Ishikawa (cell line): Measurements from ENCODE around the gene RGL2.

Source experiments
- CEBPB ChIP-seq: IDR thresholded peaks from 2 replicates; pipeline ENCODE4 v1.6.1; 2012
- CREB1 ChIP-seq: IDR thresholded peaks from 2 replicates; pipeline ENCODE4 v1.6.1; 2012; ENCODE audit warnings: low read depth
- EGR1 ChIP-seq: IDR thresholded peaks from 2 replicates; pipeline ENCODE4 v1.6.1; 2012
- EP300 ChIP-seq: IDR thresholded peaks from 2 replicates; pipeline ENCODE4 v1.6.1; 2012; ENCODE audit warnings: borderline replicate concordance
- FOXM1 ChIP-seq: IDR thresholded peaks from 2 replicates; pipeline ENCODE4 v1.6.1; 2012; ENCODE audit warnings: low read depth, borderline replicate concordance
- NFIC ChIP-seq: IDR thresholded peaks from 2 replicates; pipeline ENCODE4 v1.6.1; 2012
- RAD21 ChIP-seq: IDR thresholded peaks from 2 replicates; pipeline ENCODE4 v1.6.1; 2012; ENCODE audit warnings: low read depth
- TAF1 ChIP-seq: IDR thresholded peaks from 2 replicates; pipeline ENCODE4 v1.6.1; 2012; ENCODE audit warnings: low read depth, mild to moderate bottlenecking
- TCF12 ChIP-seq: IDR thresholded peaks from 2 replicates; pipeline ENCODE4 v1.6.1; 2012; ENCODE audit warnings: low read depth
- TEAD4 ChIP-seq: IDR thresholded peaks from 2 replicates; pipeline ENCODE4 v1.6.1; 2012
- YY1 ChIP-seq: IDR thresholded peaks from 2 replicates; pipeline ENCODE4 v1.6.1; 2012; ENCODE audit warnings: low read depth
- ZBTB7A ChIP-seq: IDR thresholded peaks from 2 replicates; pipeline ENCODE4 v1.6.1; 2012; ENCODE audit warnings: low read depth
- TF ChIP-seq, protein P1 (sequence below): IDR thresholded peaks from 2 replicates; pipeline ENCODE4 v1.6.1; 2012
- TF ChIP-seq, protein P2 (sequence below): IDR thresholded peaks from 2 replicates; pipeline ENCODE4 v1.6.1; 2012
- TF ChIP-seq, protein P3 (sequence below): IDR thresholded peaks from 2 replicates; pipeline ENCODE4 v1.6.1; 2012; ENCODE audit warnings: low read depth, mild to moderate bottlenecking

Gene RGL2

DNA sequence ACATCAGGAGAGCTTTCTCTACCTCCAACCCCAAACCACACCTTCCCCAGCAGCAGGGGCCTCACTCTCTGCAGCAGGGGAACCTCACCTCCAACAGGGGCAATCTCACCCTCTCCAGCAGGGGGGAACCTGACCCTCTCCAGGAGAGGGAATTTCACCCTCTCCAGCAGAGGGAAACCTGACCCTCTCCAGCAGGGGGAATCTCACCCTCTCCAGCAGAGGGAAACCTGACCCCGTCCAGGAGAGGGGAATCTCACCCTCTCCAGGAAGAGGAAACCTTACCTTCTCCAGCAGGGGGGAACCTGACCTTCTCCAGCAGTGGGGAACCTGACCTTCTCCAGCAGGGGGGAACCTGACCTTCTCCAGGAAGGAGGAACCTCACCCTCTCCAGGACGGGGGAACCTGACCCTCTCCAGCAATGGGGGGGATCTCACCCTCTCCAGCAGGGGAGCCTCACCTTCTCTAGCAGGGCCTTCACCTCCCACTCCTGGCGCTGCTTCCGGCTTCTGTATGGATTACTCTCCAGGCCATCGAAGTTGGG lies 18.7 kb downstream of the RGL2 start:
- TF ChIP-seq NFIC (0 out of 2 replicates have a peak, but pooled peaks have one; percentile 13), TAF1 (no peak), RAD21 (peak; percentile 75), EGR1 (no peak), FOXM1 (no peak), ZBTB7A (peak; percentile 27; the same call in 1 of the 2 replicates)
- TF ChIP-seq, protein P1, sequence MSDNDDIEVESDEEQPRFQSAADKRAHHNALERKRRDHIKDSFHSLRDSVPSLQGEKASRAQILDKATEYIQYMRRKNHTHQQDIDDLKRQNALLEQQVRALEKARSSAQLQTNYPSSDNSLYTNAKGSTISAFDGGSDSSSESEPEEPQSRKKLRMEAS = peak; percentile 16; the same call in 1 of the 2 replicates

DNA sequence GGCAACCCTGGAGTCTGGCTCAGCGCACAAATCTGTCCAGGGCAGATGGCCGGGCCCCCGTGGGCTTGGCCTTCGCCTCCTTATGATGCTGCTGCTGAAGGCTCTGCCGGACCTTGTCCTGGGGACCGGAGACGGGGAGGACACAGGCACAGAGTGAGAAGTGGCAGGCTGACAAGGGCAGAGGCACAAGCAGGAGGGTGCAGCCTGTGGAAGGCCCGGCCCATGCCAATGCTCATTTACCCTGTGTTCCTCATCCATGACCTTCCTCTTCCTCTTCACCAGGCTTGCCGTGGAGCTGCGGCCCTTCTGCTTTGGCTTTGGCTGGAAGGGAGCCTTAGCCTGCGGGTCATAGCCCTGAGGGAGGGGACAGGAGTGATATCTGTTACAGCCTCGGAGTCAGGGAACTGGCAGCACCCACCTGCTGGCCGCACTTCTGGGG lies 19.5 kb downstream of the RGL2 start:
- TF ChIP-seq FOXM1 = no peak
- TF ChIP-seq, protein P2, sequence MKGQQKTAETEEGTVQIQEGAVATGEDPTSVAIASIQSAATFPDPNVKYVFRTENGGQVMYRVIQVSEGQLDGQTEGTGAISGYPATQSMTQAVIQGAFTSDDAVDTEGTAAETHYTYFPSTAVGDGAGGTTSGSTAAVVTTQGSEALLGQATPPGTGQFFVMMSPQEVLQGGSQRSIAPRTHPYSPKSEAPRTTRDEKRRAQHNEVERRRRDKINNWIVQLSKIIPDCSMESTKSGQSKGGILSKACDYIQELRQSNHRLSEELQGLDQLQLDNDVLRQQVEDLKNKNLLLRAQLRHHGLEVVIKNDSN = no peak
- no peak for TF ChIP-seq EGR1
- no peak for TF ChIP-seq TEAD4
- no peak for TF ChIP-seq TCF12
- TF ChIP-seq CEBPB = no peak
- TF ChIP-seq, protein P3, sequence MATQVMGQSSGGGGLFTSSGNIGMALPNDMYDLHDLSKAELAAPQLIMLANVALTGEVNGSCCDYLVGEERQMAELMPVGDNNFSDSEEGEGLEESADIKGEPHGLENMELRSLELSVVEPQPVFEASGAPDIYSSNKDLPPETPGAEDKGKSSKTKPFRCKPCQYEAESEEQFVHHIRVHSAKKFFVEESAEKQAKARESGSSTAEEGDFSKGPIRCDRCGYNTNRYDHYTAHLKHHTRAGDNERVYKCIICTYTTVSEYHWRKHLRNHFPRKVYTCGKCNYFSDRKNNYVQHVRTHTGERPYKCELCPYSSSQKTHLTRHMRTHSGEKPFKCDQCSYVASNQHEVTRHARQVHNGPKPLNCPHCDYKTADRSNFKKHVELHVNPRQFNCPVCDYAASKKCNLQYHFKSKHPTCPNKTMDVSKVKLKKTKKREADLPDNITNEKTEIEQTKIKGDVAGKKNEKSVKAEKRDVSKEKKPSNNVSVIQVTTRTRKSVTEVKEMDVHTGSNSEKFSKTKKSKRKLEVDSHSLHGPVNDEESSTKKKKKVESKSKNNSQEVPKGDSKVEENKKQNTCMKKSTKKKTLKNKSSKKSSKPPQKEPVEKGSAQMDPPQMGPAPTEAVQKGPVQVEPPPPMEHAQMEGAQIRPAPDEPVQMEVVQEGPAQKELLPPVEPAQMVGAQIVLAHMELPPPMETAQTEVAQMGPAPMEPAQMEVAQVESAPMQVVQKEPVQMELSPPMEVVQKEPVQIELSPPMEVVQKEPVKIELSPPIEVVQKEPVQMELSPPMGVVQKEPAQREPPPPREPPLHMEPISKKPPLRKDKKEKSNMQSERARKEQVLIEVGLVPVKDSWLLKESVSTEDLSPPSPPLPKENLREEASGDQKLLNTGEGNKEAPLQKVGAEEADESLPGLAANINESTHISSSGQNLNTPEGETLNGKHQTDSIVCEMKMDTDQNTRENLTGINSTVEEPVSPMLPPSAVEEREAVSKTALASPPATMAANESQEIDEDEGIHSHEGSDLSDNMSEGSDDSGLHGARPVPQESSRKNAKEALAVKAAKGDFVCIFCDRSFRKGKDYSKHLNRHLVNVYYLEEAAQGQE = no peak
- TF ChIP-seq TAF1 = no peak
- no peak for TF ChIP-seq EP300
- TF ChIP-seq YY1 = no peak
- no peak for TF ChIP-seq RAD21
- TF ChIP-seq, protein P1 = no peak
- TF ChIP-seq CREB1 = no peak
- no peak for TF ChIP-seq ZBTB7A
- no peak for TF ChIP-seq NFIC

DNA sequence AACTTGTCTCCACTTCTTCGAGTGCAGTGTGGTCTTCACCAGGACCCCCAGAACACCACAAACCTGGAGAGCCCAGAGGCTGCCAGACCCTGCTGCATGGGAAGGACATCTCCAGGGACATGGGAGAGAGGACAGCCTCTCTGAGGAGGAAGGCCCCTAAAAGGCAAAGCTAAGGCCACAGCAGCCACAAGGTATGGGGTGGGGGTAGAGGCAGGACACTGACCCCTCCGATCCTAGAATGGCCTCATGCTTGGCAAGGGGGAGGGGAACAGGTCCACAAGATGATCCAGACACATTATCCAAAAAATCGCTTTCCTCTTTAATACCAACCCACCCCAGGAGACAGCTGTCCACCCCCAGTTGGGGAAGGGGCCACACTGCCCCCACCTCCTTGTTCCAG lies 19.9 kb downstream of the RGL2 start:
- TF ChIP-seq TEAD4 (no peak), ZBTB7A (0 out of 2 replicates have a peak, but pooled peaks have one; percentile 52)

DNA sequence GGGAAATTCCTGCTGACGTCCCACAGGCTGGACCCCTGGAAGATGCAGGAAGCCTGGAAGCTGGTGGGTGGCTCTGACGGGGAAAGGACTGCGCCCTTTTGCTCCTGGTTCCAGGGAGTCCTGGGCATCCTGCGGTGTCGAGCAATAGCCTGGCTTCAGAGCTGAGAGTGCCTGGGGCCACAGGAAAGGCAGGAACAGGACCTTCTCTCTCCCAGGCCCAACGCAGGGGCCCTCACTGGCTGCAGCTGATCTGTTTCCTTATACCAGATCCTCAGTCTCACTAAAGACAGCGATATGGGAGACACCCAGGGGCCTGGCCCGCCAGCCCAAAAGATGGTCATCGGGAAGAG lies 20.4 kb downstream of the RGL2 start:
- TF ChIP-seq YY1 (no peak), ZBTB7A (no peak), TAF1 (no peak), EP300 (no peak), FOXM1 (no peak), CEBPB (no peak), TEAD4 (no peak), TCF12 (no peak), NFIC (no peak), CREB1 (no peak), EGR1 (no peak), RAD21 (no peak)
- TF ChIP-seq, protein P2 = no peak
- TF ChIP-seq, protein P3 = no peak
- TF ChIP-seq, protein P1 = no peak

DNA sequence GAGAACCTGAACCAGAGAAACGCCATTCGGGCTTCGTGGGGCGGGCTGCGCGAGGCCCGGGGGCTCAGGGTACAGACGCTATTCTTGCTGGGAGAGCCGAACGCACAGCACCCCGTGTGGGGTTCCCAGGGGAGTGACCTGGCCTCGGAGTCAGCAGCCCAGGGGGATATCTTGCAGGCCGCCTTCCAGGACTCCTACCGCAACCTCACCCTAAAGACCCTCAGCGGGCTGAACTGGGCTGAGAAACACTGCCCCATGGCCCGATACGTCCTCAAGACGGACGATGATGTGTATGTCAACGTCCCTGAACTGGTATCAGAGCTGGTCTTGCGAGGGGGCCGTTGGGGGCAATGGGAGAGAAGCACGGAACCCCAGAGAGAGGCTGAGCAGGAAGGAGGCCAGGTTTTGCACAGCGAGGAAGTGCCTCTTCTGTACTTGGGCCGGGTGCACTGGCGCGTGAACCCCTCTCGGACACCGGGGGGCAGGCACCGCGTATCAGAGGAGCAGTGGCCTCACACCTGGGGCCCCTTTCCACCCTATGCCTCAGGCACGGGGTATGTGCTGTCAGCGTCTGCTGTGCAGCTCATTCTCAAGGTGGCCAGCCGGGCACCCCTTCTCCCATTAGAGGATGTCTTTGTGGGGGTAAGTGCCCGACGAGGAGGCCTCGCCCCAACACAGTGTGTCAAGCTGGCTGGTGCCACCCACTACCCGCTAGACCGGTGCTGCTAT lies 20.9 kb downstream of the RGL2 start:
- TF ChIP-seq ZBTB7A = no peak; the same call in 1 of the 2 replicates
- TF ChIP-seq EGR1 = no peak
- TF ChIP-seq YY1 = no peak
- no peak for TF ChIP-seq EP300
- TF ChIP-seq CREB1 = no peak
- TF ChIP-seq, protein P1 = no peak
- no peak for TF ChIP-seq TEAD4
- no peak; the same call in 1 of the 2 replicates for TF ChIP-seq TCF12
- no peak for TF ChIP-seq CEBPB
